CD4-positive, alpha-beta T cell (primary cell): ENCODE data around the gene OR9A4. TPM values are rescaled to one million over a fixed set of nuclear protein-coding genes. Genes with fewer than 3 reads are reported as not detected.

ENCODE experiments used
- ATAC-seq: fragments of 200-7000 bp; cut with Tn5 transposase; one replicate; pipeline ENCODE4 v1.10.0; 2022; ENCODE audit warnings: mild to moderate bottlenecking; ENCODE audit not compliant: poor library complexity
- CTCF ChIA-PET: fragments of 350-600 bp; sonication (Branson Sonifier 250); formaldehyde crosslinking; loops from one replicate; lab custom pipeline; 2021; ENCODE audit warnings: antibody characterized with exemption, inconsistent platforms; lab: Charles Lee
- POLR2A ChIA-PET: fragments of 350-600 bp; sonication (Branson Sonifier 250); formaldehyde crosslinking; loops from one replicate; lab custom pipeline; 2021; ENCODE audit warnings: antibody characterized with exemption, inconsistent platforms; lab: Charles Lee
- DNase-seq, 14 experiments: peaks; one replicate each; pipeline ENCODE4 v3.0.0-alpha.2; 2013 to 2020; ENCODE audit warnings: mixed read lengths in 2 of 14
- H3K27ac ChIP-seq, 2 donors: one replicate each; pipeline versions ENCODE4 v1.5.1 to v1.7.0; 2013; ENCODE audit warnings: low read length in 2 of 2, low read depth in 1 of 2, mild to moderate bottlenecking in 1 of 2
- H3K27me3 ChIP-seq, 2 experiments: 1 replicate in 1 of 2; 2 replicates in 1 of 2; pipeline versions ENCODE4 v1.6.1 to v1.7.0; 2013; ENCODE audit warnings: low read length in 2 of 2, control low read depth in 1 of 2, mild to moderate bottlenecking in 1 of 2, moderate library complexity in 1 of 2; ENCODE audit not compliant: insufficient read depth in 2 of 2, control insufficient read depth in 1 of 2
- H3K36me3 ChIP-seq: one replicate; pipeline ENCODE4 v1.6.1; 2013; ENCODE audit warnings: low read length, control low read depth; ENCODE audit not compliant: insufficient read depth
- H3K4me1 ChIP-seq: one replicate; pipeline ENCODE4 v1.6.1; 2013; ENCODE audit warnings: low read length, control low read depth; ENCODE audit not compliant: insufficient read depth
- H3K4me3 ChIP-seq: one replicate; pipeline ENCODE4 v1.5.1; 2013; ENCODE audit warnings: mild to moderate bottlenecking, low read length, moderate library complexity
- H3K9me3 ChIP-seq, 2 experiments: 1 replicate in 1 of 2; 2 replicates in 1 of 2; pipeline versions ENCODE4 v1.6.1 to v1.7.0; 2013; ENCODE audit warnings: low read length in 2 of 2, mild to moderate bottlenecking in 2 of 2, control low read depth in 1 of 2, moderate library complexity in 1 of 2; ENCODE audit not compliant: control insufficient read depth in 1 of 2, insufficient read depth in 1 of 2
- H3K27ac Mint-ChIP-seq: one replicate; pipeline ENCODE4 v1.8.0; 2020; ENCODE audit warnings: mixed read lengths
- H3K27me3 Mint-ChIP-seq: one replicate; pipeline ENCODE4 v1.8.0; 2021; ENCODE audit warnings: mixed read lengths
- H3K36me3 Mint-ChIP-seq: one replicate; pipeline ENCODE4 v1.8.0; 2021; ENCODE audit warnings: low read depth, mixed read lengths
- H3K4me1 Mint-ChIP-seq: one replicate; pipeline ENCODE4 v1.8.0; 2021; ENCODE audit warnings: low read depth, mixed read lengths
- H3K4me3 Mint-ChIP-seq: one replicate; pipeline ENCODE4 v1.8.0; 2020; ENCODE audit warnings: mild to moderate bottlenecking, mixed read lengths
- H3K9me3 Mint-ChIP-seq: one replicate; pipeline ENCODE4 v1.8.0; 2020; ENCODE audit warnings: mixed read lengths
- CTCF ChIP-seq: fragments of 200-600 bp; IDR thresholded peaks from one replicate; pipeline ENCODE4 v1.8.0; 2022; ENCODE audit warnings: antibody characterized with exemption, mild to moderate bottlenecking
- intact Hi-C, 2 experiments: fragments of 100-400 bp; cut with DNase I in 1 of 2; cut with micrococcal nuclease in 1 of 2; formaldehyde crosslinking; loops; one replicate each; pipeline versions ENCODE4 v1.15.1 to v1.9.0; 2023 to 2025; cut with DNase I, micrococcal nuclease
- total RNA-seq, 174 experiments: library from RNA in 2 of 174; stranded (reverse) in 2 of 174; gene quantifications; one replicate each; pipeline ENCODE4 v1.2.3 and lab custom pipeline; 2021 to 2026

OR9A4 gene
- total RNA-seq, 2 experiments from 2014 or later = not detected

- Histone ChIP-seq H3K4me1 (no peaks in the 10 kb centered on the region), H3K27me3 (peaks cover 0 to 2% of the 10 kb centered on the region in 2 experiments), H3K27ac (no peak overlapping the region), H3K36me3 (no peaks in the 10 kb centered on the region), H3K9me3 (no peaks in the 10 kb centered on the region), H3K4me3 (no peak overlapping the region)
- ChIA-PET CTCF (no interaction called here), POLR2A (no interaction called here)
- DNase-seq (no peak), ATAC-seq (no peak)
- no peaks in the 10 kb centered on the region for H3K36me3 Mint-ChIP-seq
- H3K9me3 Mint-ChIP-seq = no peaks in the 10 kb centered on the region
- no peaks in the 10 kb centered on the region for H3K4me1 Mint-ChIP-seq
- peaks cover 11% of the 10 kb centered on the region for H3K27me3 Mint-ChIP-seq
- H3K27ac Mint-ChIP-seq = no peak overlapping the region
- intact Hi-C loops = no loop called here
- no peak overlapping the region for H3K4me3 Mint-ChIP-seq
- TF ChIP-seq CTCF = no peak
These were observed 12.1 kb downstream of the OR9A4 start for GRCh38 chr7:141928146-141928844.

- no peak for TF ChIP-seq CTCF
- no peak overlapping the region for H3K4me3 ChIP-seq
- peaks cover 11% of the 10 kb centered on the region for H3K27me3 Mint-ChIP-seq
These were observed 12.6 kb downstream of the OR9A4 start for GRCh38 chr7:141928845-141929195.

GRCh38 chr7:141930211-141930610, 14.0 kb downstream of the OR9A4 start:
- ChIA-PET CTCF (no interaction called here), POLR2A (no interaction called here)
- no peaks in the 10 kb centered on the region for H3K9me3 ChIP-seq
- no peak overlapping the region for H3K27ac Mint-ChIP-seq
- H3K4me1 ChIP-seq = no peaks in the 10 kb centered on the region
- intact Hi-C loops = no loop called here
- no peaks in the 10 kb centered on the region for H3K36me3 ChIP-seq
- TF ChIP-seq CTCF = no peak
- peaks cover 11% of the 10 kb centered on the region for H3K27me3 Mint-ChIP-seq
- no peaks in the 10 kb centered on the region for H3K36me3 Mint-ChIP-seq
- no peaks in the 10 kb centered on the region for H3K9me3 Mint-ChIP-seq
- ATAC-seq = no peak
- no peak for DNase-seq
- H3K4me3 Mint-ChIP-seq = no peak overlapping the region
- H3K27me3 ChIP-seq = peaks cover 0 to 2% of the 10 kb centered on the region in 2 experiments
- H3K27ac ChIP-seq = no peak overlapping the region
- no peaks in the 10 kb centered on the region for H3K4me1 Mint-ChIP-seq
- no peak overlapping the region for H3K4me3 ChIP-seq

More at GRCh38 chr7:141928845-141929195, 12.6 kb downstream of the OR9A4 start:
- ChIA-PET CTCF (no interaction called here), POLR2A (no interaction called here)
- Mint-ChIP-seq H3K9me3 (no peaks in the 10 kb centered on the region), H3K27ac (no peak overlapping the region), H3K4me1 (no peaks in the 10 kb centered on the region), H3K36me3 (no peaks in the 10 kb centered on the region), H3K4me3 (no peak overlapping the region)
- Histone ChIP-seq H3K36me3 (no peaks in the 10 kb centered on the region), H3K9me3 (no peaks in the 10 kb centered on the region), H3K27ac (no peak overlapping the region), H3K27me3 (peaks cover 0 to 2% of the 10 kb centered on the region in 2 experiments), H3K4me1 (no peaks in the 10 kb centered on the region)
- ATAC-seq (no peak), DNase-seq (peak in 2 of 14 experiments; percentile 13 to 20)
- intact Hi-C loops = no loop called here
